Rectal smooth muscle tissue (tissue), 1 donor: ENCODE data around the gene GRM1.
"Not testable (repeated sequence)": the region's sequence is repeated elsewhere in the genome, so short reads cannot be mapped to it uniquely, and the experiment has no call there.

Experiments used
- H3K27ac ChIP-seq: one replicate; pipeline ENCODE4 v1.7.0; 2013; ENCODE audit warnings: low read depth, low read length, inconsistent platforms
- H3K27me3 ChIP-seq: one replicate; pipeline ENCODE4 v1.7.0; 2013; ENCODE audit warnings: low read length; ENCODE audit not compliant: control insufficient read depth, insufficient read depth
- H3K36me3 ChIP-seq: one replicate; pipeline ENCODE4 v1.7.0; 2013; ENCODE audit warnings: low read length; ENCODE audit not compliant: control insufficient read depth, insufficient read depth
- H3K4me1 ChIP-seq: one replicate; pipeline ENCODE4 v1.7.0; 2013; ENCODE audit warnings: low read length; ENCODE audit not compliant: control insufficient read depth, insufficient read depth
- H3K4me3 ChIP-seq: one replicate; pipeline ENCODE4 v1.7.0; 2013; ENCODE audit warnings: low read length
- H3K9ac ChIP-seq: one replicate; pipeline ENCODE4 v1.7.0; 2013; ENCODE audit warnings: low read length

GRM1 gene

DNA sequence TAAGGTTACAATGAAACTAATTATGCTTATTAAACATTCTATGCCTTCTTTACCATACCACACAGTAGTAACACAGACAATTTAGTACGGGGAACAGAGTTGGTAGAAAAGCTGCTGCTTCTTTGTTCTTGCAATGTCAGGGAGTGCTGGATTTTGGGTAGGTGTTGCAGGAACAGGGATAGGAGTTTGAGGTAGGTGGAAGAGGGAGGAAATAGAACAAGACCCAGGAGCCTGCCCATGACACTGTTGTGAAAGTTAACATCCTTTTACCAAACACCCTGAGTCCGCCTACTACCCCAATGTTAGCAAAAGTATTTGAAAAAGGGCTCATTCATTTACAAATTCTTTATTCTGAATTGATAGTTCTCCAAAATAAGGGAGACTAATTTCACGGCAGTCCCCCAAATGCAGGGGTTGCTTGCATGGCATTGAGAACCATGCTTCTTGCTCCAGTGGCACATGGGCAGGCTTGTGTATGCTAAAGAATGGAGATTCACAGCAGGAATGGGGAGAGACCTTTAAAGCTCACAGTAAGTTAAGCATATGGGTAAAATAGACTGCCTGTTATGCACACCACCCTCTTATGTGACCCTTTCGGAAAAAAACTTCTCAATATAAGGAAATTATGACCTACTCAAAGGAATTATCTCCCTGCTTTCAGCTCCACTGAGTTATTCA, 181.7 kb downstream of the GRM1 start:
- Histone ChIP-seq H3K36me3 (no peaks in the 10 kb centered on the region), H3K4me3 (no peak overlapping the region), H3K27me3 (no peaks in the 10 kb centered on the region), H3K9ac (no peak overlapping the region), H3K4me1 (no peaks in the 10 kb centered on the region), H3K27ac (no peak overlapping the region)

DNA sequence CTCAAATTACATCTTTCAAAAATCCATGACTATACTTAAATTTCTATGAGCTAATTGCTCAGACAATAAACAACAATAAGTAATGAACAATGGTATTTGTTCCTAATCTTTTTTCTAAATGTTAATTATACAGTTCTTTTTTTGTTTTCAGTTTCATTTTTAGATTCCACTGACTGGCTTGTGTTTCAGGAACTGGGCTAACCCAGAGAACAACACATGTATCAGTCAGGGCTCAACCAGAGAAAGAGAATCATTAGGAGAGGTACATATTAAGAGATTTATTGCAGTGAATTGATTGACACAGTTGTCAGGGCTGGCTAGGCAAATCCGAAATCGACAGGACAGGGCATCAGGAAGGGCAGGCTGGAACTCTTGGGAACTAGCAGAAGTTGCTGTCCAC, 182.8 kb downstream of the GRM1 start:
- Histone ChIP-seq H3K27ac (no peak overlapping the region), H3K4me1 (no peaks in the 10 kb centered on the region), H3K27me3 (no peaks in the 10 kb centered on the region), H3K9ac (no peak overlapping the region), H3K36me3 (no peaks in the 10 kb centered on the region), H3K4me3 (no peak overlapping the region)

GRCh38 chr6:146212781-146213180, 183.9 kb downstream of the GRM1 start:
- Histone ChIP-seq H3K27ac (no peak overlapping the region), H3K4me3 (no peak overlapping the region), H3K4me1 (no peaks in the 10 kb centered on the region), H3K9ac (no peak overlapping the region), H3K27me3 (no peaks in the 10 kb centered on the region), H3K36me3 (no peaks in the 10 kb centered on the region)

DNA sequence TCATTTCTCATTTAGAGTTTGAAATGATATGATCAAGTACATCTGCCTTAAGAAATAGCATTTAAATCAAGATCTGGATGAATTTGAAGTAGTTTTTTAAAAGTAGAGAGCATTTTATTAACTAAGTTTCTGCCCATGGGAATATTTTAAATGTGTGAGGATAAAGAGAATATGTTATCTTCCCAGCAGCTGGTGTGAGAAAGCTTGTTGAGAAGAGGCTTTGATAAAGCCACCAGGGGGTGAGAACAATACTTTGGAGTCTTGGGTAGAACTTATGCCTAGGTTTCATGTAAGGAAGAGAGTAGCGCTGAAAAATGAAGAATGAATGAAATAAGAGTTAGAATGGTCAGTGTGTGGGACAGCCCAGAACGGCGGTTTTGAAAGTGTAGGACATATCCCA, 190.2 kb downstream of the GRM1 start:
- H3K4me3 ChIP-seq = no peak overlapping the region
- no peak overlapping the region for H3K27ac ChIP-seq
- H3K4me1 ChIP-seq = no peaks in the 10 kb centered on the region
- no peak overlapping the region for H3K9ac ChIP-seq
- H3K27me3 ChIP-seq = no peaks in the 10 kb centered on the region
- H3K36me3 ChIP-seq = no peaks in the 10 kb centered on the region

GRCh38 chr6:146224449-146224848, 195.6 kb downstream of the GRM1 start:
- Histone ChIP-seq H3K9ac (no peak overlapping the region), H3K36me3 (no peaks in the 10 kb centered on the region), H3K4me3 (no peak overlapping the region), H3K4me1 (no peaks in the 10 kb centered on the region), H3K27ac (no peak overlapping the region), H3K27me3 (no peaks in the 10 kb centered on the region)

DNA sequence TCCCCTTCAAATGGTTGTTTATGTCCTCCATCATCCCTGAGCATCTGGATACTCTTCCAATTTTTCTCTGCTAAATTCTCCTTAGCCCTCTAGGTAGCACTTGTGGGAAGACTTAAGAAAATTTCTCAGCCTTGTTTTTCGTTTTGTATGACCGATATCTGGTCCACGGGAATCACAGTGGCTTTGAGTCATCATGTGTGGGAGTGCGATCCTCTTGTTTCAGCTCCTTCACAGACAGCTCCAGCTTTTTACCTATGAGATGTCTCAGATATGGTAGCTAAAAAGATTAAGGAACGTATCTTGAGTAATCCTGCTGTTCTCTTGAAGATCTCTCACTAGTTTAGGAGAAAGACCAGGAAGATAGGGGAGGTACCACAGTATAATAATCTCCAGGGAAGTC, 196.1 kb downstream of the GRM1 start:
- no peaks in the 10 kb centered on the region for H3K4me1 ChIP-seq
- no peak overlapping the region for H3K27ac ChIP-seq
- H3K4me3 ChIP-seq = no peak overlapping the region
- no peaks in the 10 kb centered on the region for H3K36me3 ChIP-seq
- no peaks in the 10 kb centered on the region for H3K27me3 ChIP-seq
- no peak overlapping the region for H3K9ac ChIP-seq

GRCh38 chr6:146240322-146240721, 211.5 kb downstream of the GRM1 start:
- H3K36me3 ChIP-seq = no peaks in the 10 kb centered on the region

GRCh38 chr6:146240807-146241206, 211.9 kb downstream of the GRM1 start:
- Histone ChIP-seq H3K4me1 (no peaks in the 10 kb centered on the region), H3K36me3 (no peaks in the 10 kb centered on the region), H3K27me3 (no peaks in the 10 kb centered on the region), H3K4me3 (no peak overlapping the region), H3K27ac (no peak overlapping the region), H3K9ac (no peak overlapping the region)

More at GRCh38 chr6:146240322-146240721, 211.5 kb downstream of the GRM1 start:
- Histone ChIP-seq H3K27me3 (no peaks in the 10 kb centered on the region), H3K9ac (no peak overlapping the region), H3K4me3 (no peak overlapping the region), H3K4me1 (no peaks in the 10 kb centered on the region), H3K27ac (no peak overlapping the region)

GRCh38 chr6:146243646-146244045, 214.8 kb downstream of the GRM1 start:
- H3K36me3 ChIP-seq, H3K27me3 ChIP-seq, H3K4me1 ChIP-seq, H3K27ac ChIP-seq, H3K9ac ChIP-seq, H3K4me3 ChIP-seq: not testable (repeated sequence)

- Histone ChIP-seq H3K4me3 (no peak overlapping the region), H3K27me3 (no peaks in the 10 kb centered on the region), H3K4me1 (no peaks in the 10 kb centered on the region), H3K9ac (no peak overlapping the region), H3K36me3 (no peaks in the 10 kb centered on the region), H3K27ac (no peak overlapping the region)
These were observed 215.8 kb downstream of the GRM1 start for GRCh38 chr6:146244630-146245143.

DNA sequence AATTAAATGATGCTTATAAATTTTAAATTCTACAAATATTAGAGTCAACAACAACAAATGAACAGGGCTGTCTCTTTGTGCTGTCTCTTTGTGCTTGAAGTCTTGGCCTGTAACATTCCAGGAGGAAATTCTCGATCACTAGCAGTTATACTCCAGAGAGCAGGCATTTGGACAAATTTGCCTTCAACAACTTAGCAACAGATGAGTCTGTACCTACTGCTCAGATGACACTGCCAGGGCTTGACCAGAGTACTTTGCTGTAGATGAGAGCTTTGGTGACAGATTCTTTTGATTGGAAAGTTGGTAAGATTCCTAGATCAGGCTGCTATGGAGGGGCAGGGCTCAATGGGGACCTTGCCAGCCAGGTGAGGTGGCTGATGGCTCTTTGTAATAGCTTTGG, 217.2 kb downstream of the GRM1 start:
- Histone ChIP-seq H3K4me1 (no peaks in the 10 kb centered on the region), H3K36me3 (no peaks in the 10 kb centered on the region), H3K9ac (no peak overlapping the region), H3K27ac (no peak overlapping the region), H3K4me3 (no peak overlapping the region), H3K27me3 (no peaks in the 10 kb centered on the region)

- Histone ChIP-seq H3K27ac (no peak overlapping the region), H3K4me1 (no peaks in the 10 kb centered on the region), H3K4me3 (no peak overlapping the region), H3K9ac (no peak overlapping the region), H3K27me3 (no peaks in the 10 kb centered on the region), H3K36me3 (no peaks in the 10 kb centered on the region)
These were observed 224.8 kb downstream of the GRM1 start for GRCh38 chr6:146253691-146254090.

GRCh38 chr6:146258206-146258605, 229.3 kb downstream of the GRM1 start:
- no peaks in the 10 kb centered on the region for H3K27me3 ChIP-seq
- H3K9ac ChIP-seq = no peak overlapping the region
- no peak overlapping the region for H3K27ac ChIP-seq

More at GRCh38 chr6:146258206-146258605, 229.3 kb downstream of the GRM1 start:
- Histone ChIP-seq H3K4me1 (no peaks in the 10 kb centered on the region), H3K4me3 (no peak overlapping the region), H3K36me3 (no peaks in the 10 kb centered on the region)
